Neural progenitor cell (in vitro differentiated cells): ENCODE results near the gene KRT6C.

Experiments used
- EZH2 ChIP-seq: fragments of 200-600 bp; sonication (generic); IDR thresholded peaks from 2 replicates; pipeline ENCODE4 v1.6.1; 2017; ENCODE audit warnings: antibody characterized with exemption, mild to moderate bottlenecking, moderate library complexity
- EZH2phosphoT487 ChIP-seq: fragments of 200-600 bp; sonication (generic); IDR thresholded peaks from 2 replicates; pipeline ENCODE4 v1.6.1; 2017; ENCODE audit warnings: antibody characterized with exemption
- TF ChIP-seq, protein P1 (sequence below): fragments of 200-600 bp; sonication (generic); IDR thresholded peaks from 2 replicates; pipeline ENCODE4 v1.5.1; 2017; ENCODE audit warnings: antibody characterized with exemption, mild to moderate bottlenecking

DNA sequence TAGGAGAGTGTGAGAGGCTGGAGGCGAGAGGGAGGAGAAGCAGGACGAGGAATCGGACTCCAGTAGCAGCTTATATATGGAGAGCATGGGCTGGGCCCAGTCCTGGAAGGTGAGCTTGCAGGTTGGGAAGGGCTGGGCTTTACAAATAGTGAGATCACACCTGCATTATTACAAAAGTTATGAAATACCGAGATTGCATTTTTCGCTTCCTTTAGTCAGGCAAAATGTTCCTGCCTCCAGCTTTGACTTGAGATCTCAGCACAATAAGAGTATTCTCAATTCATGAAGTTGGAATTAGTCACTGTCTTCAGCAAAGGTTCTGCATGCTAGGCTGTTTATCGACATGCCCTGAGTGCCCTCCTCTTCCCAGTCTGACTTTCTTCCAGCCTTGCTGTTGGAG is 21.5 kb downstream of the KRT6C start, which contains the start of gene KRT6B:
- TF ChIP-seq, protein P1, sequence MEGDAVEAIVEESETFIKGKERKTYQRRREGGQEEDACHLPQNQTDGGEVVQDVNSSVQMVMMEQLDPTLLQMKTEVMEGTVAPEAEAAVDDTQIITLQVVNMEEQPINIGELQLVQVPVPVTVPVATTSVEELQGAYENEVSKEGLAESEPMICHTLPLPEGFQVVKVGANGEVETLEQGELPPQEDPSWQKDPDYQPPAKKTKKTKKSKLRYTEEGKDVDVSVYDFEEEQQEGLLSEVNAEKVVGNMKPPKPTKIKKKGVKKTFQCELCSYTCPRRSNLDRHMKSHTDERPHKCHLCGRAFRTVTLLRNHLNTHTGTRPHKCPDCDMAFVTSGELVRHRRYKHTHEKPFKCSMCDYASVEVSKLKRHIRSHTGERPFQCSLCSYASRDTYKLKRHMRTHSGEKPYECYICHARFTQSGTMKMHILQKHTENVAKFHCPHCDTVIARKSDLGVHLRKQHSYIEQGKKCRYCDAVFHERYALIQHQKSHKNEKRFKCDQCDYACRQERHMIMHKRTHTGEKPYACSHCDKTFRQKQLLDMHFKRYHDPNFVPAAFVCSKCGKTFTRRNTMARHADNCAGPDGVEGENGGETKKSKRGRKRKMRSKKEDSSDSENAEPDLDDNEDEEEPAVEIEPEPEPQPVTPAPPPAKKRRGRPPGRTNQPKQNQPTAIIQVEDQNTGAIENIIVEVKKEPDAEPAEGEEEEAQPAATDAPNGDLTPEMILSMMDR = no peak
- TF ChIP-seq EZH2 (no peak), EZH2phosphoT487 (no peak)
